ENCODE data around the gene GRHL3.

GRHL3 gene

GRCh38 chr1:24327486-24327885 lies 8.3 kb downstream of the GRHL3 start:
- TF ChIP-seq CTCF (IDR thresholded peaks at IDR 0.05; ENCODE audit: low read depth, low read length), result no peak
- no peak for DNase-seq (ENCODE audit: extremely low read depth, low read depth)

DNA sequence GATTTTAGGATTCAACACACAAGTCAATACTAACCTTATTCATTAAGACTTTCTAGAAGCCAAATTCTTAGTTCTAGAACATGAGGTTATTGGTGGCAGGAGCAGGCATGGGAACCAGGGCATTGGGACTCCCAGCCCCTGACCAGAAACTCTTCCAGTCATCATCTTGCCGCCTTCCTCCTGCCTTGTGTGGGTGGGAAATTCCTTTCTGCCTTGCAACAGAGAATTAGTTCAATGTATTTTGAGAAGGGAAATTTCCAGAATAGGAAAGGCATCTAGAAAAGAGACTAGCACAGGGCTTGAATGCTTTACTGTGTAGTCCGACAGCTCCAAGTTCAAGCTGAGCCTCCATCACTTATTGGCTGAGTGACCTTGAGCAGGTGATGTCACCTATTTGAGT lies 8.7 kb downstream of the GRHL3 start:
- no peak for TF ChIP-seq CTCF (IDR thresholded peaks at IDR 0.05; ENCODE audit: low read depth, low read length)
- no peak for DNase-seq (ENCODE audit: extremely low read depth, low read depth)

- no peak for TF ChIP-seq CTCF (IDR thresholded peaks at IDR 0.05; ENCODE audit: low read depth, low read length)
- no peak for DNase-seq (ENCODE audit: extremely low read depth, low read depth)
These were observed 10.2 kb downstream of the GRHL3 start for GRCh38 chr1:24329331-24329730.

DNA sequence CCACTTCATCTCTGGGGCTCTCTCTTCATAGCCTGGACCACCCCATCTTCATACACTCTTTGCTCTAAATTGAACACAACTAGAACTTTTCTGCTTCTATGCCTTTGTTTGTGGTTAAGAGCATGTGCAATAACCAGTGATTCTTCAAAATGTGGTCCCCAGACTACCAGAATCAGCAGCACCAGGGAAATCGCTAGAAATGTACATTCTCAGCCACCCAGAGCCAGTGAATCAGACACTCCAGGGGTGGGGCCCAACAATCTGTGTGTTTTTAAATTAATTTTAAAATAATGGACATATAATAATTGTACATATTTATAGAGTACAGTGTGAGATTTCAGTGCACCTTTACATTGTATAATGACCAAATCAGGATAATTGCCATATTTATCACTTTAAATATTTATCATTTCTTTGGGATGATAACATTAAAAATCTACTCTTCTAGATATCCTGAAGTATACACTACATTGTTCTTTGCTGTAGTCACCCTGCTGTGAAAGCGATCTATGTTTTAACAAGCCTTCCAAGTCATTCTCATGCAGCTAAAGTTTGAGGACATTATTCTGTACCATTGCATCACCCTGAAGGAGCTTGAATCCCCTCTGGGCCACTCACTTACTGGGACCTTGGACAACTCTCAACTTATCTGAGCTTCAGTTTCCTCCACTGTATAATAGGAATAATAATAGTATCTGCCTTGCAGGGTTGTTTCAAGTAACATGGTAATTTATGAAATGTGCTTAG lies 10.8 kb downstream of the GRHL3 start:
- TF ChIP-seq CTCF (IDR thresholded peaks at IDR 0.05; ENCODE audit: low read depth, low read length), result no peak
- no peak for DNase-seq (ENCODE audit: extremely low read depth, low read depth)

GRCh38 chr1:24331961-24332673 lies 13.0 kb downstream of the GRHL3 start:
- DNase-seq (ENCODE audit: extremely low read depth, low read depth), result no peak
- no peak for TF ChIP-seq CTCF (IDR thresholded peaks at IDR 0.05; ENCODE audit: low read depth, low read length)

DNA sequence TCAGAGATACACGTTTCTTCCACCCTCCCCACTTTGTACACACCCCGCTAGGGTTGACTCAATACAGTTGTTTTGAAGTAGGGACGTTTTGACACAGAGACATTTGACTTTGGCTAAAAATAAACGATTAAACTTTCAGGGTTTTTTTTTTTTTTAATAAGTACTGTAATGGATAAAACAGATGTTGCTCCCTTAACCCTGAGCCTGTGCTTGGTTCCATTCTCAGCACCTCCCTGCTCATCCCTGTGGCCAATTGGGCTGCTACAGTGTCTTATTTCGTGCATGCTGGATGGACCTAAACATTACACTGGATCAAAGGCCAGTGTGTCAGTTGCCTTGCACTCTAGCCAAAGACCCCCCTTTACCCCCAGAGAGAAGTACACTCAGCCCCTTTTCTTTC lies 16.9 kb downstream of the GRHL3 start:
- DNase-seq (ENCODE audit: extremely low read depth, low read depth), result no peak
- no peak for TF ChIP-seq CTCF (IDR thresholded peaks at IDR 0.05; ENCODE audit: low read depth, low read length)

DNA sequence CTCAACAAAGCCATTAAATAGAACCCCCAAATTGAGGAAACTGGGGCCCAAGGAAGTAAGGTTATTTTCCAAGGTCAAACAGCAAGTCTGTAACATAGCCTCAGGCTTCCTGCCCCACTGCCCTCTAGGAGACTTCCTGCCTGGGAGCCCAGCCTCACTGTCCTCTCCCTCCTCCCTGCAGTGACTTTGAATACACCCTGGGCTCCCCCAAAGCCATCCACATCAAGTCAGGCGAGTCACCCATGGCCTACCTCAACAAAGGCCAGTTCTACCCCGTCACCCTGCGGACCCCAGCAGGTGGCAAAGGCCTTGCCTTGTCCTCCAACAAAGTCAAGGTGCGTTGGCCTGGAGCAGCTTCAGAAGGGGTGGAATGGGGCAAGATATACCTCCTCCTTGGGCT lies 18.3 kb downstream of the GRHL3 start:
- DNase-seq (ENCODE audit: extremely low read depth, low read depth), result no peak
- no peak for TF ChIP-seq CTCF (IDR thresholded peaks at IDR 0.05; ENCODE audit: low read depth, low read length)

Measured in AG09319 (cell line).